Stimulated activated CD4-positive, alpha-beta T cell treated with anti-CD3 and anti-CD28 coated beads, Interleukin-4, amount 100 ng/mL, for 4 hours (primary cell): Measurements from ENCODE around the gene PTPRM.

Source experiments
- DNase-seq, 2 experiments: peaks; one replicate each; pipeline ENCODE4 v3.0.0-alpha.2; 2020

The PTPRM gene

DNA sequence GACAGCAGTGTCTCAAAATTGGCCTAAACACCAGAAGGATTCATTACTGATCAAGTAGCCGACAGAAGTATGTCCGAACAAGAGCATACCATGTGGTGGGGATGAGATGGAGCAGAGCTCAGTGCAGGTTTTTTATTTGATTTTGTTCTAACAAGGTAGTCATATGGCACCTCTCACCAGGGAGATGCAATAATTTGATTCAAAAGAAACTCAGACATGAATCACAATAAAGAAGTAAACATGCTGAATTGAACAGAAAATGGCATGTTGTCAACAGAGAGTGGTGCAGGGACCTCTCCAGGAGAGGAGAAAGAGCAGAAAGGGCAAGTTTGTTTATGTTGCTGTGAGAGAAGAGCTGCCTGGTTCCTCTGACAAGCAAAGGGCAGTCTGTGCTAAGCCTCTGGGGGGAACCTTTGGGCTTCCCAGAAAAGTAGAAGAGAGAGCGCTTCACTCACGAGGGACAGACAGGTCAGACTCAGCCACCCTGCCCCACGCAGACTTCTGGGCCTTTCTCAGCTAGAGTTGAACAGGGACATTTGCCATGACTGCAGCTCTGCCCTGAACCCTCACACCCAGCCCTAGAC lies 690.8 kb downstream of the PTPRM start:
- no peak for DNase-seq

DNA sequence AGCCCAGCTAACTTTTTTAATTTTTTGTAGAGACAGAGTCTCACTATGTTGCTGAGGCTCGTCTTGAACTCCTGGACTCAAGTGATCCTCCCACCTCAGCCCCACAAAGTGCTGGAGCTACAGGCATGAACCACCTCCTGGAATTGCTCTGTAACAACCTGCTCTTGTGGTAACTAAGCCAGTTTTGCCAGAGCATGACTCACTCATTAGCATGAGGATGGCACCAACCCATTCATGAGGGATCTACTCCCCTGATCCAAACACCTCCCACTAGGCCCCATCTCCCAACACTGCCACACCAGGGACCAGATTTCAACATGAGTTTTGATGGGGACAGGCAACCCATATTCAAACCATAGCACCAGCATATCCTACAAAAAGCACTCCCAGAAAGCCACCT lies 693.2 kb downstream of the PTPRM start:
- DNase-seq = no peak

DNA sequence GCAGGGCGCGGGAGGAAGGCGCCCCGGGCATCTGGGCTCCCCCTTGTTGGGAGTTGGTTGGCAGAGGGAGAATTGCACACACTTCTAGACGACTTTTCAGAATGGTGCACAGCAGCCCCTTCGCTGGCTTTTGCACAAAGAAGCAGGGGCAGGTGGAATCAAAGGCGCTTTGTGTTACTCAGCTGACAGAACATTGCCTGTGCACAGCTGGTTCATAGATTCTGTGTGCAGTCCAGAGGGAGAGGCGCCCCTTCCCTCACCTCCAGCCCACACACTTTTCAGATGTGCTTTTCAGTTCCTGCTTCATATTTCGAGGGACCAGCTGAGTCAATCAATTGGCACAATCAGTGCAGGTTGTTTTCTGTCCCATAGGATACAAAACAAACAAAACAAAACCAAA lies 693.7 kb downstream of the PTPRM start:
- no peak for DNase-seq

DNA sequence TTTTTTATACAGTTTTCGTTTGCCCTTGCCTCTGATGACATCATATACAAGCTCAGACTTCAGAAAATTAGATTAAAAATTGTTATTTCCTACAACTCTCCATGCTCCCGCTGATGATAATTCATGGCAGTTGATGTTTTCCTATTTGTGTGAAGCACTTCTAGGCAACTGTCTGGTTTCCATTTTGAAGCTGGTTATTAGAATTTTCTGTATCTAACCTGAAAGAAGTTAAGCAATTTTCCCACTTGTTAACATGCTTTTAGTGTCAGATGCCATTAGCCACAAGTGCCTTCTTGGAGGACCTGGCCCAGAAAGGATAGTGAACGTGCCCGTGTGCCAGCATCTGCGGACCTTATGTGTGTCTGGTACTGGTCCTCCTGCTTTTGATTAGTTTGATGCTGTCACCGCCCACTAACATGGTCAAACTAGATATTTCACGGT lies 694.6 kb downstream of the PTPRM start:
- DNase-seq = no peak

DNA sequence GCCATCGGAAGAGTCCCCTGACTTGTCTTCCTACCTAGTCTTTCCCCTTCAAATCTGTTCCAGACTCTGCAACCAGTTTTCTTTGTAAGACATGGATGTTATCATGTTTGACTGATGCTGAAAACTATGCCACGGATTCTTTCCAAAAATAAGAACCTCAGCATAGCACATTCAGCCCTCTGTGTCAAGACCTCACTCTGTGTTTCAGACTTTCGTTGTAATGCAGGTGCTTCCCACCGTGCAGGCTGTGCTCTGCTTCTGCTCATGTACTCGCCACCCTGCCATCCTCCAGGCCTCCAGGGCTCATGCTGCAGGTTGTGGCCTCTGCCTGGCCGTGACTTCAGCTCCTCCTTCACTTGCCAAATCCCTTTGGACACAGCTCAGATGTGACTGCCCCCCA lies 695.1 kb downstream of the PTPRM start:
- no peak for DNase-seq

DNA sequence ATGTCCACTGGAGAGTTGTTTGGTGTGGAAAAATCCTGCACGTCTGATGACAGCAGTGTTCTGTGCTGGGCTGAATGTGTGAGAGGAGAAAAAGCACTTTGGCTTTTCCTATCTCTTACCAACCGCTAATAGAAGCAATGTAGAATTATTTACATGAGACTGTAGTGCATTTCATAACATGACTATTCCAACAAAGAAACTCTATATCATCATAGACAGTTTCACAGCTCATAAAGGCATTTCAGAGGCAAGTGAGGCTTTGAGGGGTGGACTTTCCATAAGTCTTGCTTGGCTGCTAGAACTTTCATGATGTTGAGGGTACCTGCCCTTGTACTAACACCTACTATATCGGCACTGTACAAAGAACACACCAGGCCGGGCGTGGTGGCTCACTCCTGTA lies 697.0 kb downstream of the PTPRM start:
- DNase-seq = no peak

DNA sequence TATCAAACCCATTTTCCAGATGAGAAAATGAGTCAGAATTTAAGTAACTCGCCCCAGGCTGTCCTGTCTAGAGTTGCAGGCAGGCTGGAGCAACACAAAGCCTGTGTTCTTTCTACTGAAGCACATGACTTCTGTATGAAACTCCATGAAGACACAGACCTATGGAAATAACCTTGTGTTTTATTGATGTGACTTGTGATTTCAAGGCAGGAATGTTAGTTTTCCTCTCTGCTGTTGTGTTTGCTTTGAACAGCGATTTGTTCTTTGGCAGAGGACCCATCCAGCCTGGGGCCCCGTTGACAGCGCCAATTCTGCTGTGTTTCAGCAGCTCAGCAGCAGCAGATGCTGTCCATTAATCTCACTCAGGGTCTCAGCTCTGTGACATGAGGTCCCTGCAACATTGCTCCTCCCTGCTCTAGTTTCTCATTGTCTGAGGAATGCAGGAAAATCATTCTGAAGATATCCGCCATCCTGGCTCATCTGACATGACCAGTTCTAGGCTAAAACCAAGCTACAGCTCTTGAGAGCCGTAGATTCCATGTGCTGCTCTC lies 697.8 kb downstream of the PTPRM start:
- DNase-seq = no peak

DNA sequence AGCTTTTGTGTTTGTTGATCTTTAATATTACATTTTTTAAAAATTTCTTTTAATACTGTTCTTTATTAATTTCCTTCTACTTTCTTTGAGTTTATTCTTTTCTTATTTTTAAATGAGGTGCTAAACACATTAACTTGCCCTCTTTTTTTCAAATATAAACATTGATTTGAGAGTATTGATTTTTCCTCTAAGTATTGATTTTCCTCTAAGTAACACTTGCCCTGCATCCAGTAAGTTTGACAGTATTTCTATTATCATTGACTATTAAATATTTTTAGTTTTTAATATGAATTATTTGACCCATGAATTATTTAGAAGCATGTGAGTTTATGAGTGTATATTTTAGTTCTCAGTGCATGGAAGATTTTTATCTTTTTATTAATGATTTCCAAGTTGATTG lies 705.1 kb downstream of the PTPRM start:
- no peak for DNase-seq

DNA sequence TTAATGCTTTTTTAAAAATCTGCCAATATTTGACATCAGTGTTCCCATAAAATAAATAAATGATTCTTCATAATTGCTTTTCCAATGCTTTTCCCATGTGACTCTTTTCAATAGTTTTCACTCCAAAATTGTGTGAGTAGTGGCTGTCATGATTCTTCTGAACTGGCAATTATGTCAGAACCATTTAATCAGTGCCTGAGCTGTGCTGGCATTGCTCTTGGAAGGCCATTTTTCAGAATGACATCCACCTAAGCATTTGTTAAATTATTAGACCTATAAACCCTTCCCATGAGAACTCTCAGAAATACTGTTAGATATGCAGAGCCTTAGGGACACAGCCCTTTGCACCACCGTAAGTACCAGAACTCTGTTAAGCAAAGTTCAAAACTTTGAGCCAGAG lies 707.3 kb downstream of the PTPRM start:
- no peak for DNase-seq

DNA sequence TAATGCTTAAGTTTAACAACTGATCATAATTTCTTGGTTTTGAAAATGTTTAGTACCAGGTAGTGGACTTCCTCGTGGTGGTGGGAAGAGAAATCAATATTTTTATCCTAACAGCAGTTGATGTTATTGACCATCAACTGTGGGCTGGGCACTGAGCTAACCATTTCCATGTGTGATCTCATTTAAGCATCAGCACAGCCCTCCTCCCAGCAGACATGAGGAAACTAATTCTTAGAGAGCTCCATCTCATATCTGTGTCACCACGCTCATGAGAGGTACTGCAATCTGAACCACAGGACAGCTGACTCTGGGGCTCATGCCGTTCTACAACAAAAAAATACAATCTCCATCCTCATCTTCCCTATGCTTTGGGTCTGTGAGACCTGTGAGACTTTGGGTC lies 709.3 kb downstream of the PTPRM start:
- DNase-seq = no peak

DNA sequence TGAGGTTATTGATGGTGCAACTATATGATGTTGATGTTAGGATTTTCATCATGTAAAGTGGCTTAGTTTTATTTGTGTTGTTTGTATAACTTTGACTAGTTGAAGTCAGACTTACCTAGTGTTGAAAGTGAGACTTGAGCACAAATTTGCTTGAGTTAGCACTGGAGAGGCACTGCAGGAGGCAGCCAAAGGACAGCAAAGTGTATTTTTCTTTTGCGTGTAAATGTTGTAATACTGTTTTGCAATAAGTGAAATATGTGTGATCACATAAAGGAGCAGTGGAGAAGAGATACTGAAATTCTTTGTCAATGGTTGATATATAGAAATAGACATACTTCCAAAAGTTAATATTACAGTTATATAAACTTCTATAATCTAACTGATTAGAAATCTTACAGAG lies 710.2 kb downstream of the PTPRM start:
- no peak for DNase-seq

DNA sequence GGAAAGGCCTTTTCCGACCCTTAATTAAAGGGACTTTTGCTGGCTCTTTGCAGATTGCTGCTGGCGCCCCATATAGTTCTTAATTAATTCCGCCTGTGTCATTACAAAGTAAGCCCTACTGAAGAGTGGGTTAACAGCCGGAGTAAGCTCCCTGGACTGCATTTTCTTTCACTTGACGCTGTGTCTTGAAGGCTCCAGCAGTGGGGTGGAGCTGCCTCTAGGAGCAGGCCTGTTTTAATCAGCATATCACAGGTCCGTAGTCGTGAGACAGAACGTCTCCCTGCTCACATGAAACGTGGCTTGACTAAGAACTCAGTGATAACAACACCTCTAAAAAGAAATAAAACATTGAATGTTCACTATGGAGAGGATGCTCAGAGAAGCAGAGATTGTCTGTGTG lies 712.2 kb downstream of the PTPRM start:
- DNase-seq = no peak

DNA sequence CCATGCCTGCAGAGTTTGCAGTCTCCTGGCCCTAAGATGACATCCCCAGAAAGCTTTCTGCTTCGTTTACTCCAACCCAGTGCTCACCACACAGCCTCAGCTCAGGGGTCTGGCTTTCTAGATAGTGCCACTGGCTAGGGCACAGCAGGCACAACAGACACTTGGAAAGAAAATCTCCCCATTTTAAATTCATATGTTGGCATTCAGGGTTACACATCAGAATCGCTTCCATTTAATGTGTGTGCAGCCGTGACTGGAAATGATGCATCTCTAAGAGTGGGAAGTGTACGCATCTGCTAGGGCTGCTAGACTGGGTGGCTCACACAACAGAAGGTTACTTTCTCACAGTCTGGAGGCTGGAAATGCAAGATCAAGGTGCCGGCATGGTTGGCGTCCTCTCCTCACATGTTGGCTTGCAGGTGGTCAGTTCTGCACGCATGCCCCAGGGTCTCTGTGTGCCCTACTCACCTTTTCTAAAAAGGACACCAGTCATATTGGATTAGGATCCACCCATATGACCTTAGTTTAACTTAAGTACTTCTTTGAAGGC lies 712.7 kb downstream of the PTPRM start:
- no peak for DNase-seq

DNA sequence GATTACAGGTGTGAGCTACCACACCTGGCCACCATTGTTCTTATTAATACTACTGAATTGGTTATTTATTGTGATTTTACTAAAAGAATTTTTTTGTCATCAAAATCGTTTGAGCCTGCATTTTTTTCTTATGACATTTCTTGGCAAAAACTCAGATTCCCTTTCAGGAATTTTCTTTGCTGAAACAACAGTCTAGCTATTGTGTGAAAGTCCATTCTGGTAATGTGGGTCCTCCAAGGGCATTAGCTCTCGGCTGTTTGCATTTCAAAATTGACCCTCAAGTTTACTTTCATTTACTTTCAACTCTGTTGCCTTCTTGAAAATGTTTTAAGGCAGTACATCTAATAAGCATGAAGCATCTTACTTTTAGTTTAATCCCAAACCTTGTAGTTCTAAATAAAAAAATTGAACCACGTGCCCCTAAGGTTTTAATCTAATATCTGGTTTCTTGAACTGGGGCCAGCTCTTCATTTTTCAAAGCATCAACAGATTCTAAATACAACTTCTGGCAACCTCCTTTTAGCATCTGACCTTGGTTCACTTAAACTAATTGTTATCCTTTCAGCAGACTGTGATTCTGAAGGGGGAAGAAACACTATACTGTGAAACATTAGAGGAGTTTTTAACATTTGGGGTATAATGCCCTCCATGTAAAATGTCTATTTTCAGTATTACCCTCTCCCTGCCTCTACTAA lies 716.9 kb downstream of the PTPRM start:
- DNase-seq = no peak

DNA sequence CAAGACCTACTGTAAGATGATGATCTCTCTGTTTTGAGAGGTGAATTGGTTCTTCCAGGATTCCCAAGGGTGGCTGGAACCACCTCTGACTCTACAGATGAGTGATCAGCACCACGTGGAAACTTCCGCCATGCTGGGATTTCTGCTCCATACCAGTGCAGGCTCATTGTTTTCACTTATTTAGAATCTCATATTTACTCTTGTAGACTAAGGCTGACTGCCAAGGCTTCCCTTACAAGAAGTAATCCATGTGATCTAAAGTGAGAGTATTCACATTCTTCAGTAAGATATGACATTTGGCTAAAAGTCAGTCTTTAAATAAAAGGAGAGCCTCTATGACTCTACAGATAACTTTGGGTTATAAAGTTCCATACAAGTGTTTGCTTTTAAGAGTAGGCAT lies 719.2 kb downstream of the PTPRM start:
- no peak for DNase-seq

DNA sequence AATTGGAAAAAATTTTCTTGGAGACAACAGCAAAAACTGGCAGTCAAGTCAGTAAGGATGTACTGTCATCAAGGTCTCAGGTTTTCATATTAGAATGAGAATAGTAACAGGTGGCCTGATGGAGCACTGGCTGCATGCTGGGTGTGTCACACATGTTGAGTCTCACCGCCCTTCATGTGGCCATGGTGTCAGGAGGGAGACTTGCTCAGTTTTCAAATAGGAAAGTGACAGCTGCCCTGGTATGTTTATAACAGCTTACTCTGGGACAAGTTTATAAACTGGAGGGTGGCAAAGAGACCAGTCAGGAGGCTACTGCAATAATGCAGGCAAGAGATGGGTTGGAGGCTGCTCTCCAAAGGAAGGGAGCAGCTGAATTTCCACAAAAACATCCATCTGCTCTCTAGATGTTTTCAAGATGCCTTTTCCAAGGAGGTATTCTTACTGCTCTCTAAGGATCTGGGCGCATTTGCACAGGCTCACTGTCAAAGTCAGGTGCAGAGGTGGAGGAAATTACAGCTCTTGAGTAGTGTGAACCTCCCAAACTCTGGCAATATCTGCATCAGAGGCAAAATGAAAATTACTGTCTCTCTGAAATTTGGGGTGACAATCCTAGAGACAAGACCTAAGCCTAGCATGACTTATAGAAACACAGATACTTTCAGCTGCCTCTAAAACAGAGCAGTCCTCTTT lies 720.2 kb downstream of the PTPRM start:
- no peak for DNase-seq

DNA sequence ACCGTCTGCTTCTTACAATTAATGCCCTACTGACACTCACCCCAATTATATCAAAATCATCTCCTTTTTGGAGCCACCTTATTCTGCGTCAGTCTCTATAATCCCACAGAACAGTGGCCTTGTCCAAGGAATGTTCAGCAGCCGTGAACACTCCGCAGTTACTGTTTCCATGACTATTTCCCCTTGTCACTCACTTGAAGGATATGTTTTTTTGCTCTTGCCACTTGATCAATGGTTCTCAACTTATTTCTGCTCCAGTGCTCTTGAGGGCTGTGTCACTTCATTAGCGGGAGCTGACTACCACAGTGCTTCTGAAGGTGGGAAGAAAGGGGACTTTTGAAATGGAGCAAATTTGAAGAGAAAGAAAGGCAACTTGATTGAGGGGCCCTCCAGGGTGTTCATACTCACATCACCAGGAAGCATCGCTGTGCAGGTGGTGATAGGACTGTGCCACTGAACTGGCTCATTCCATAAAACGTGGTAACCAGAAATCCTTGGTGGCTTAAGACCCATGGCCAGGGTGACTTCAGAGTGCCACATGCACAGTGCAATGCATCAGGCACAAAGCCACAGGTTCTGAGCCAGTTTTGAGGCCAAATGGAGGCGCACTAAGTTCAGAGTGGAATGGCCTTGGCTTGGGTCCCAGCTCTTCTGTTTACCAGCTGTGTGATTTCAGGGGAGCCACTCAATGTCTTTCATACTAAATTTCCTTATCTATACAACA lies 721.5 kb downstream of the PTPRM start:
- no peak for DNase-seq

DNA sequence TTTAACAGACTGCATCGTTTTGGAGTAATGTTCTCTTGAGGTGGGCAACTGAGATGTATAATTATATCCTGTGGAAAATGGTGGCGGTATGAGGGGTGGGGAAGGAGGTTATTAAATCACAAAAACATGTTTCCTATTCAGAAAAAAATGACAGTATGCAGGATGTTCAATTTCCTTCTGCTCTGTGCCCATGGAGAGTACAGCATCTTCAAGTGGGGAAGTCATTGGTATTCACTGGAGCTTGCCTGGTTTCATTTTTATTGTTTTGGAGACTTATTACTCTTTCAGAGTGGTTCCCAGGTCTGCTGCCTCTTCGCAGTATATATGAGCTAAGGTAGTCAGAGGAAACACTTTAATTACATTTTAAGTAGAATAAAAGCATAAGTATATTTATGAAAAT lies 723.3 kb downstream of the PTPRM start:
- DNase-seq = no peak

DNA sequence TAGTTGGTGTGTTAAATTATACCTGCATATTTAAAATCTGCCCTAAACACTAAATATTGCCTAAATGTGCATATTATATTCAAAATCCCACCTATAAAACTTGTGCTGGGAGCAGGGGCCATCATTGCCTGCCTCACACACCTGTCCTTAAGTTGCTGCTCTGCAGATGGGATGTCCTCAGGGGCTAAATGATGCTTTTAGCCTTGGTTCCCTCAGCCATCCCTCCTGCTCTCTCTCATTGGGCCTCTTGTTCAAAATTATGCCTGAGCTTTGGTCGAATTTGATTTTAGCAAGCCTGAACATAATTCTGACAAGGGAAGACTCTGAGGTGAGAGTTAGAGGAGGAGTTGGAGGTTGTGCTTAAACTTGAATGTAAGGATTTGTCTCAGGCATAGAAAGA lies 723.8 kb downstream of the PTPRM start:
- no peak for DNase-seq

DNA sequence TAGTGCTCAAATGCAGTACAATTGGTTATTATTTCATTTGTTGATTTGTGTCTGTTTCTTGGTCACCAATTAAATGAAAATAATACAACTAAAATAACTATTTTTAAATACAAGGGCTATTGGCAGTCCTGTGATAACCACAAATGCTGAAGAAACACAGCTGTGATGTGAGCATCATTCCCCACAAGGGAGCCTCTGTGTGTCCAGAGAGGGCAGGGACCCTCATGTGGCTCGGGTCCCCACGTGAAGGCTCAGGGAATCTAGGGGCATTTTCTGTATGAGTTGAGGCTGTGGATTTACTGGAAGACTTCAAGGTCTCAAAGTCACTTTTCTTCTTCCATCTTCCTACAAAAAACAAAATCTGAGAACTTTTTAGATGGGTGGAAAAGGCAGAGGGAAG lies 726.1 kb downstream of the PTPRM start:
- DNase-seq = no peak

DNA sequence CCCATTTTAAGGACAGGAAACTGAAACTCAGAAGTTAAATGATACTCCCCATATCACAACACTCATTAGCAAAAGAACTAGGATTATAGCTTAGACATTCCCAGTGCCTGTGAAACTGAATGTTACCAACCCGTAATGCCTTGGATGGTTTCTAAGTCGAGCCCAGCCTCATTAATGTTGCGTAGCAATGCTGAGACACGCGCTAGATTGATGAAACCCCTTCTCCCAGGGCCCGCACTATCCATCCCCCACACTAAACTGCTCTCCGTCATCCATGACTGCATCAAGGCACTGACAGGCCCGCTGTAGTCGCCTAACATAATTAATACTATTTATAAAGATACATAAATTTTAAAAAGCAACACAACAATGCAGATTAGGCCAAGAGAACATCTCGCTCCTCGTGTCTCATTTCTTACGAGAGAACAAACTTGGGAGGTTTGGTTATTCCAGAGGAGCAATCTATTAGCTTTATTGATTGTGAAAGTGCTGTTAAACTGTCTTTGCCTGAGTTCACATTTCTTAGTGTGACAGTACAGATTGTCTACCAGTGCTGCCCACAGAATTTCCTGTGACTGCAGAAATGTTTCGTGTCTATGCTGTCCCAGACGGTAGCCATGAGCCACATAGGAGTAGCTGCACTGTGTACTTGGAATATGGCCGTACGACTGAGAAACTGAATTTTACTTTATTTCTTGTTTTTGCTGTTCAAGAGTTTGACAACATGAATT lies 729.9 kb downstream of the PTPRM start:
- DNase-seq = no peak

DNA sequence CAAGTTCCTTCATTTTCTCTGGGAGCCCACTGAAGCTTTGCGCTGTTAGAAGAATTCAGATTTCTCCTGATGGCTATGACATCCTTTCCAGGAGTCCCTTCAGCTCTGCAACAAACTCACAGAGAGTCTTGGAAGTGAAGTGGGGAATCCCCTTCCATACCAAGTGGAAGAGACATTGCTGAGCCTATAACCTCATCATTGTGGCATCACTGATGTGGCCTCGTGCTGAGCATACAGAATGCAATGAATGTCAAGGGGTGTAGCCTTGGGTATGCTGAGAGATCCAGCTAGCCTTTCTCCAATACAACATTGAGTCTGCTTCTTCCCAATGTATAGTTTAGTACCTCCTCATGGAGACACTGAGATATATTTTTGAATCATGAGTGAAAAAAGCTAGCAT lies 731.1 kb downstream of the PTPRM start:
- DNase-seq = no peak
